ENCODE measurements around the gene CCDC7.
"Not testable (repeated sequence)": the region's sequence is repeated elsewhere in the genome, so short reads cannot be mapped to it uniquely, and the experiment has no call there.

CCDC7 gene

GRCh38 chr10:32738958-32739357 is 293.0 kb downstream of the CCDC7 start:
- DNase-seq = no peak

GRCh38 chr10:32744321-32744720 is 298.4 kb downstream of the CCDC7 start:
- DNase-seq = no peak

DNA sequence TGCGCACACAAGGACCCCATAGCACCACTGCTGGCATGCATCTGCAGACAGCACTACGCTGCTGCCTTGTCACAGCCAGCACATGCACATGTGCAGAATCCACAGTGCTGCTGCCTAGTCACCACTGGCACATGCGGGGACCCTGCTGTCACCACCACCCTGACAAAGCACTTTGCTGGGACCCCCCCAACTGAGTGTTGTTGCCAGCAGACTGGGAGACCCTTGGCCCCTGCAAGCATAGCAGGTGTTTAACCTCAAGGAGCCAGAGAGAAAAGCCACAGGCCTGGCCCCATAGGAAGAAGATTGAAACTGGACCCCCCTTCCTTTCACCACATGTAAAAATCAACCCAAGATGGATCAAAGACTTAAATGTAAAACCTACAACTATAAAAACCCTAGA is 300.9 kb downstream of the CCDC7 start:
- DNase-seq = no peak

- DNase-seq = no peak
These were observed 305.6 kb downstream of the CCDC7 start for GRCh38 chr10:32751582-32751981.

GRCh38 chr10:32754900-32755299 is 309.0 kb downstream of the CCDC7 start:
- not testable (repeated sequence) for DNase-seq

- DNase-seq = no peak
These were observed 325.3 kb downstream of the CCDC7 start for GRCh38 chr10:32771217-32771616.

DNA sequence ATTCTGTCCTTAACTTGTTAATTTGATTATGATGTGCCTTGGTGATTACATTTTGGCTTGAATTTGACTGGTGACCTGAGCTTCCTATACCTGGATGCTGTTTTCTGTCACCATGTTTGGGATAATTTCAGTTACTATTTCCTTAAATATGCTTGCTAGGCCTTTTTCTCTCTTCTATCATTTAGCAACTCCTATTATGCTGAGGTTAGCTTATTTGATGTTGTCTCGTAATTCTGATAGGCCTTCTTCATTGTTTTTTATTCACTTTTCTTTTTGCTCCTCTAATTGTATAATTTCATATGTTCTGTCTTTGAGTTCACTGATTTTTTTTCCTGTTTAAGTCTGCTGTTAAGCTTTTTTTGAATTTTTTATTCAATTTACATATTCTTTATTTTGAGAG is 327.2 kb downstream of the CCDC7 start:
- no peak for DNase-seq

- DNase-seq = no peak
These were observed 341.0 kb downstream of the CCDC7 start for GRCh38 chr10:32786968-32787367.

DNA sequence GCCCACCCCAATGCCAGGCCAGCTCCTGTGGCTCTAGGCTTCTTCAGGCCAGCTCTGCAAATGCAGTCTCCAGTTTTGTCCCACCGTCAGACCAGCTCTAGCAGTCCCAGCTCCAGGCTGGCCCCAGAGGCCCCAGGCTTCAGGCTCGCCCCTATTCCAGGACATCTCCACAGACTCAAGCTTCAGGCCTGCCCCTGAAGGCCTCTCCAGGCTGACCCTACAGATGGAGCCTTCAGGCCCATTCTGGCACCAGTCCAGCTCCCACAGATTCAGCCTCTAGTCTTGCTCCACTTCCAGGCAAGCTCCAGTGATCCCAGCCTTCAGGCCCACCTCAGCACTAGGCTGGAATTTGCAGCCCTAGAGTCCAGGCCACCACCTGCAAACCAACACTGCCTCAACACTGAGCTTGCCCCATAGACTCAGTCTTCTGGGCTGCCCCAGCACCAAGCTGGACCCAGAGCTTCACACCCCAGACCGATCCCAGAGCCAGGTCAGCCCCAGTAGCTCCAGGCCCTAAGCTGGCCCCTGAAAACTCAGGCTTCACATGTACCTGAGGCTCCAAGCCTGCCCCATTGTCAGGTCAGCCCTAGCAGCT is 341.8 kb downstream of the CCDC7 start:
- DNase-seq = no peak

DNA sequence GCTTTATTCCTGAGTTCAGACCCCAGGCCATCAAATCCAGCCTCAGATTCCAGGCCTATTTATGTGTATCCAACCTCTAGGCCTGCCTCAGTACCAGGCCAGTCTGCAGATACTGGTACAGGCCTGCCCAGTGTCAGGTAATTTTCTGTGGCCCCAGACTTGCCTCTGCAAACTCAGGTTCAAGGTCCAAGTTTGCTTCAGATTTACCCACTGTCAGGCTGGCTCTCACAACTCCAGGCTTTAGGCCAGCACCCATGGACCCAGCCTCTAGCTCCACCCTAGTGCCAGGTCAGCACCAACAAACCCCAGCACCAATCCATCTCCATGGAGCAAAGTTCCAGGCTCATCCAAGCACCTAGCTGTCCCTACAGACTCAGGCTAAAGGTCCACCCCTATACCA is 342.4 kb downstream of the CCDC7 start:
- DNase-seq = no peak

- DNase-seq = no peak
These were observed 344.5 kb downstream of the CCDC7 start for GRCh38 chr10:32790483-32790882.

DNA sequence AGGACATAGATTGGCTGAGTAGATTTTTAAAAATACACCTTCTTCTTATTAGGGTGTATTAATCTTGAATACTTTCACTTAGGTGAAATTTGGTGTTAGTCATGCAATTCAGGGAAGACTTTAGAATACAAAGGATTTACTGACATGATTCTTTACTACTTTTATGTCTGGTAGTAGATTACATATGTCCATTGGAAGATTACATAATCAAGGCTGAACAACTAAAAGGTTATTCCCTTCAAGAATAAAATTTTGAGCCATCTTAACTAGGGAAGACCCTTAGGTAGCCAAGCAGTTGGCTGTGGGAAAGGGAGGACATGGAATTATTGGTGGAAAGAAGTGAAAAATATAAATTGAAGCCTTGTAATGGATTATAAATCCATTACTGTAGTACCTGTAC is 347.1 kb downstream of the CCDC7 start:
- no peak for DNase-seq

GRCh38 chr10:32795598-32796183 is 349.8 kb downstream of the CCDC7 start:
- peak; percentile 1 for DNase-seq

DNA sequence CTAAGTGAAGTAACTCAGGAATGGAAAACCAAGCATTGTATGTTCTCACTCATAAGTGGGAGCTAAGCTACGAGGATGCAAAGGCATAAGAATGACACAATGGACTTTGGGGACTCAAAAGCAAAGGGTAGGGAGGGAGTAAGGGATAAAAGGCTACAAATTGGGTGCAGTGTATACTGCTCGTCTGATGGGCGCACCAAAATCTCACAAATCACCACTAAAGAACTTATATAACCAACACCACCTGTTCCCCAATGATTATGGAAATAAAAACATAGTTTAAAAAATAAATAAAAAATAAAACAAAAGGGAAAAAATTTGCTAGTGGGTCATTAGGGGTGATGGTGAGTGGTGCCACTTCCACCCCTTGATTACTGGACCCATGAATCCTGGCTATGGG is 351.5 kb downstream of the CCDC7 start:
- DNase-seq = not testable (repeated sequence)

GRCh38 chr10:32846974-32847373 is 401.0 kb downstream of the CCDC7 start:
- no peak for DNase-seq

DNA sequence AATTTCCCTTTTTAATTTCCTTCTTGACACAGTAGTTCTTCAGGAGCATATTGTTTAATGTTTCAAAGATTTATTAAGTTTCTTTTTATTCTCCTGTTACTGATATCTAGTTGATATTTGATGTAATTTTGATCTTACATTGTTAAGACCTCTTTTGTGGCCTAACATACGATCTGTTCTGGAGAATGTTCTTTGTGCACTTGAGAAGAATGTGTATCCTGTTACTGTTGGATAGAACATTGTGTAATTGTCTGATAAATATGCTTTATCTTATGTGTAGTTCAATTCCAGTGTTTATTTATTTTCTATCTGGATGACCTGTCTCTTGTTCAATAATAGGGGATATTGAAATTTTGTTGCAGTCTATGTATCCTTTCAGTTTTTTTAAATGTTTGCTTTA is 405.4 kb downstream of the CCDC7 start:
- DNase-seq = no peak

DNA sequence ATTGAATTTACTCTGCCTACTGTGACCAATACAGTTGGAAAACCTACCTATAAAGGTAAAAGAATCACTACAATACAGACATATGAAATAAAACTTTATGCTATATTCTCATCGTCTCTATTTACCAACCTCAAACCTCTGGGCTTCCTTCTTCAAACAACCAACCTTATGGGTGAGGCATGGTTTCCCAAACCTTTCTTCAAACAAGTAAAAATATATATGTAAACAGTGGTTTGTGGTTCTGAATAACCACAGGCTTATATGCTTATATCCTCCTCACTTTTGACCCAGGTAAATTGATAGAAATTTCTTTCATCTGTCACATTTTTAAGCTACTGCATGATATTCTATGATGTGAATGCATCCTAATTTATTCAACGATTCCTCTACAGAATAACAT is 408.5 kb downstream of the CCDC7 start:
- DNase-seq = no peak

GRCh38 chr10:32865170-32865569 is 419.2 kb downstream of the CCDC7 start:
- DNase-seq = no peak

GRCh38 chr10:32877915-32878314 is 432.0 kb downstream of the CCDC7 start:
- DNase-seq = no peak

DNA sequence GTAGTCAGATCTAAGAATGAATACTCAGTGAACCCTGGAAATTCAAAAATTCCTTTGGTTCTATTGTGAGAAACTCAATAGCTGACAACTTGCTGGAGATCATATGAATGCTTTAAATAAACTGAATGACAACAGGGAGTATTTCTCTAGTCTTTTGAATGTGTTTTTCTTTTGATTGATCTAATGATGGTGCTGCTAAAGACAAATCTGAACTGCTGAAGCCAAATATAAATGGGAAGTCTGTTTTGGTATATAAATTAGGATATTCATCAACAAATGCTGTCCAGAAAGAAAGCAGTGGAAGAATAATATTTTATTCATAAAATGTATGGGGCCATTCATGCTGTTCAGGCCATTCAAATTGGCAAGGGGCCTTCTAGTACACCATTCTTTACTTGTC is 432.7 kb downstream of the CCDC7 start:
- DNase-seq = no peak

- DNase-seq = no peak
These were observed 436.1 kb downstream of the CCDC7 start for GRCh38 chr10:32882076-32882475.

- DNase-seq = no peak
These were observed 441.5 kb downstream of the CCDC7 start for GRCh38 chr10:32887481-32887880.

DNA sequence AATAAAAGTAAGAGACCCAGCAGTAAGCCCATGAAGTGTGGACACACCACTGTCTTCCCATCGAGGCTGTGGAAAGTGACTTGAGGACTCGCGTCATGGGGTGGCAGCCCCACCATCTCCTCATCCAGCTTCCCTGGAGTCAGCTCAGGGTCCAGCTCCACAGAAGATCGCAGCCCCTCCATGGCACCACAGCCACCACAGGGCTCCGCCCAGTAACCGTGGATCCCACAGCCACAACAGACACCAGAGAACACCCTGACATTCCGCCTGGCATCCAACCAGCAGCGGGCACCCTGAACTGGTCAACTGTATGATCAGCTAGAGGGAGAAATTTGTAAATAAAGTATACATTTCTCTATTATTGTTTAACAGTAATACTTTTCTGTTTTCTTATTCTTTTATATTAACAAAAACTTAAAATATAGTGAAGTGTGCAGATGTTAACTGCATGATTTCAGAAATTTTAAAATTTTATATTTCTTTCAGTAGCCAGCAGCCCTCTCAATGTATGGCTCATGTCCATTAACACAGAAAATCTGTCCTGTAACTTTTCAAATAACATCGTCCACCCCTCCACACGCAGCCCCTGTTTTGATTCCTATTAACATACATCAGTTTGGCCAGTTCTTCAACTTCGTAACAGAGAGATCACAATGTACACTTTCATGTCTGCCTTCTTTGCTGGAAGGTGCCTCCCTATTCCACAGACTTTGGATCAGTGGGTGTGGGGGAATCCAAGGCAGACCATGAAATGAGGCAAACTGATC is 442.4 kb downstream of the CCDC7 start:
- no peak for DNase-seq

GRCh38 chr10:32889631-32890212 is 443.8 kb downstream of the CCDC7 start:
- no peak for DNase-seq
